ENCODE measurements around the gene ZBTB20. TPM values are rescaled to one million over a fixed set of nuclear protein-coding genes. Genes with fewer than 3 reads are reported as not detected.

ZBTB20 gene
- total and polyA plus RNA-seq, 2 of the 4 experiments (the other 2 are of a cell fraction) = 0.75 to 14.7 TPM

- dilution Hi-C loops (cut with HindIII; ENCODE audit: low sequenced_read_pairs, unreplicated experiment) = no loop called here
- H3K4ac ChIP-seq (ENCODE audit: low read depth, low read length) = no peak overlapping the region
- no peak overlapping the region for H3K4me3 ChIP-seq (ENCODE audit: insufficient read depth, low read depth, low read length)
- no peaks in the 10 kb centered on the region for H3K9me1 ChIP-seq (ENCODE audit: insufficient read depth, low read length)
- no peak overlapping the region for H3K18ac ChIP-seq (ENCODE audit: low read depth, low read length)
- no peak overlapping the region for H4K91ac ChIP-seq (ENCODE audit: insufficient read depth, low read depth, low read length)
- H4K5ac ChIP-seq (ENCODE audit: low read depth, low read length) = no peak overlapping the region
- H3K23ac ChIP-seq (ENCODE audit: low read depth, low read length) = no peak overlapping the region
- no peak overlapping the region for H2BK15ac ChIP-seq (ENCODE audit: low read depth, low read length)
- no peak overlapping the region for H3K9ac ChIP-seq (ENCODE audit: low read depth, low read length)
- no peak for DNase-seq
- H3K79me1 ChIP-seq (ENCODE audit: low read depth in 1 of 2, low read length in 2 of 2) = no peaks in the 10 kb centered on the region
- no peak overlapping the region for H2BK5ac ChIP-seq (ENCODE audit: low read depth, low read length, poor library complexity, severe bottlenecking)
- H2AK9ac ChIP-seq (replicated peaks; ENCODE audit: low read depth, low read length, poor library complexity) = no peak overlapping the region
- ATAC-seq (ENCODE audit: low read depth) = no peak
- ChIA-PET POLR2A (ENCODE audit: unreplicated experiment) (no interaction called here), CTCF (no interaction called here)
- no CpG with 5 or more reads among the region's 2 CpGs for WGBS, 2 experiments (ENCODE audit: extremely low coverage in 2 of 2, insufficient read length in 1 of 2)
- H3K4me1 ChIP-seq (ENCODE audit: control insufficient read depth, insufficient read depth, low read length) = no peaks in the 10 kb centered on the region
- no peak overlapping the region for H2BK20ac ChIP-seq (ENCODE audit: low read depth, low read length)
- H3K9me3 ChIP-seq (ENCODE audit: control insufficient read depth, insufficient read depth, low read length) = no peaks in the 10 kb centered on the region
- no TSS peak for BruUV-seq (replicated peaks)
- no peak overlapping the region for H2AK5ac ChIP-seq (ENCODE audit: low read depth, low read length)
- no peak overlapping the region; the same call in 1 of the 2 replicates for H3K56ac ChIP-seq (ENCODE audit: extremely low read depth, insufficient read depth, low read length)
- no peak overlapping the region for H2AFZ ChIP-seq (replicated peaks; ENCODE audit: low read length, poor library complexity)
- no peak overlapping the region for H4K8ac ChIP-seq (ENCODE audit: low read depth in 2 of 2, low read length in 2 of 2)
- TF ChIP-seq RFX5 (IDR thresholded peaks at IDR 0.05; ENCODE audit: low read depth, low read length) = no peak
- no peak for TF ChIP-seq MXI1 (IDR thresholded peaks at IDR 0.05; ENCODE audit: borderline replicate concordance, low read depth, low read length)
- no peak for TF ChIP-seq RAD21 (IDR thresholded peaks at IDR 0.05; ENCODE audit: low read length)
- no peaks in the 10 kb centered on the region for H3K27me3 ChIP-seq (ENCODE audit: control insufficient read depth, insufficient read depth, low read length)
- no peaks in the 10 kb centered on the region for H4K20me1 ChIP-seq (ENCODE audit: insufficient read depth, low read length)
- no peak overlapping the region for H2BK120ac ChIP-seq (ENCODE audit: low read depth, low read length)
- in situ Hi-C loops (cut with MboI; ENCODE audit: low sequenced_read_pairs) = no loop called here
- no peak overlapping the region for H3K14ac ChIP-seq (replicated peaks; ENCODE audit: low read depth, low read length)
- intact Hi-C loops (cut with micrococcal nuclease) = no loop called here
- H3K4me2 ChIP-seq (ENCODE audit: low read depth, low read length) = no peak overlapping the region
- H3K27ac ChIP-seq (ENCODE audit: insufficient read depth, low read length) = no peak overlapping the region
- H3K36me3 ChIP-seq (ENCODE audit: control insufficient read depth, insufficient read depth, low read length) = no peaks in the 10 kb centered on the region
These were observed 354.7 kb downstream of the ZBTB20 start for GRCh38 chr3:114792159-114792918.

Data from IMR-90 (cell line).